ENCODE measurements around the gene IQSEC1. TPM values are rescaled to one million over a fixed set of nuclear protein-coding genes. Genes with fewer than 3 reads are reported as not detected.

IQSEC1 gene
- total RNA-seq, 1 donor from 2014 or later: 37.2 TPM

GRCh38 chr3:13070391-13071070 is 2.7 kb downstream of the IQSEC1 start:
- Mint-ChIP-seq H3K27ac (ENCODE audit: unreplicated experiment) (peak overlapping the region; percentile 49), H3K4me1 (ENCODE audit: low read depth) (peaks cover 3% of the 10 kb centered on the region), H3K27me3 (ENCODE audit: low read depth) (peaks cover 18% of the 10 kb centered on the region), H3K4me3 (ENCODE audit: unreplicated experiment) (no peak overlapping the region), H3K36me3 (ENCODE audit: low read depth) (no peaks in the 10 kb centered on the region), H3K9me3 (ENCODE audit: low read depth) (no peaks in the 10 kb centered on the region)
- no peak for DNase-seq (ENCODE audit: low spot score)
- no peak for TF ChIP-seq CTCF (IDR thresholded peaks at IDR 0.05)

- no peak overlapping the region for H3K4me3 Mint-ChIP-seq (ENCODE audit: unreplicated experiment)
- no peaks in the 10 kb centered on the region for H3K36me3 Mint-ChIP-seq (ENCODE audit: low read depth)
- peaks cover 9% of the 10 kb centered on the region for H3K27me3 Mint-ChIP-seq (ENCODE audit: low read depth)
- peaks cover 8% of the 10 kb centered on the region for H3K4me1 Mint-ChIP-seq (ENCODE audit: low read depth)
- TF ChIP-seq CTCF (IDR thresholded peaks at IDR 0.05): no peak
- no peak overlapping the region for H3K27ac Mint-ChIP-seq (ENCODE audit: unreplicated experiment)
- no peaks in the 10 kb centered on the region for H3K9me3 Mint-ChIP-seq (ENCODE audit: low read depth)
- DNase-seq (ENCODE audit: low spot score): no peak
Measured at GRCh38 chr3:13069495-13069894, 3.7 kb downstream of the IQSEC1 start.

- Mint-ChIP-seq H3K27ac (ENCODE audit: unreplicated experiment) (no peak overlapping the region), H3K4me3 (ENCODE audit: unreplicated experiment) (no peak overlapping the region), H3K4me1 (ENCODE audit: low read depth) (peaks cover 11% of the 10 kb centered on the region), H3K9me3 (ENCODE audit: low read depth) (no peaks in the 10 kb centered on the region), H3K36me3 (ENCODE audit: low read depth) (no peaks in the 10 kb centered on the region), H3K27me3 (ENCODE audit: low read depth) (peaks cover 3% of the 10 kb centered on the region)
- DNase-seq (ENCODE audit: low spot score): no peak
- TF ChIP-seq CTCF (IDR thresholded peaks at IDR 0.05): no peak
Measured at GRCh38 chr3:13068269-13069010, 4.8 kb downstream of the IQSEC1 start.

GRCh38 chr3:13067778-13068177 is 5.5 kb downstream of the IQSEC1 start:
- no peaks in the 10 kb centered on the region for H3K36me3 Mint-ChIP-seq (ENCODE audit: low read depth)
- H3K4me3 Mint-ChIP-seq (ENCODE audit: unreplicated experiment): no peak overlapping the region
- no peak for TF ChIP-seq CTCF (IDR thresholded peaks at IDR 0.05)

GRCh38 chr3:13066834-13067233 is 6.4 kb downstream of the IQSEC1 start:
- H3K36me3 Mint-ChIP-seq (ENCODE audit: low read depth): no peaks in the 10 kb centered on the region
- no peak for DNase-seq (ENCODE audit: low spot score)
- H3K4me1 Mint-ChIP-seq (ENCODE audit: low read depth): peaks cover 17% of the 10 kb centered on the region
- TF ChIP-seq CTCF (IDR thresholded peaks at IDR 0.05): no peak
- no peak overlapping the region for H3K27ac Mint-ChIP-seq (ENCODE audit: unreplicated experiment)
- no peak overlapping the region for H3K4me3 Mint-ChIP-seq (ENCODE audit: unreplicated experiment)
- H3K27me3 Mint-ChIP-seq (ENCODE audit: low read depth): no peaks in the 10 kb centered on the region
- H3K9me3 Mint-ChIP-seq (ENCODE audit: low read depth): no peaks in the 10 kb centered on the region

More at GRCh38 chr3:13067778-13068177, 5.5 kb downstream of the IQSEC1 start:
- Mint-ChIP-seq H3K27me3 (ENCODE audit: low read depth) (peaks cover 1% of the 10 kb centered on the region), H3K9me3 (ENCODE audit: low read depth) (no peaks in the 10 kb centered on the region), H3K4me1 (ENCODE audit: low read depth) (peaks cover 15% of the 10 kb centered on the region), H3K27ac (ENCODE audit: unreplicated experiment) (no peak overlapping the region)
- no peak for DNase-seq (ENCODE audit: low spot score)
